Thyroid gland (tissue), 4 donors: ENCODE results near the gene BMP5. TPM values are rescaled to one million over a fixed set of nuclear protein-coding genes. Genes with fewer than 3 reads are reported as not detected.

Source experiments
- DNase-seq, 2 donors: peaks; one replicate each; pipeline ENCODE4 v3.0.0-alpha.2; 2019
- H3K27ac ChIP-seq, 3 donors: fragments of 200-600 bp; sonication (generic); 1 replicate in 2 of 3; 2 replicates in 1 of 3; pipeline ENCODE4 v1.5.1; 2016 to 2019; ENCODE audit warnings: mild to moderate bottlenecking in 1 of 3, moderate library complexity in 1 of 3
- H3K27me3 ChIP-seq: fragments of 200-600 bp; sonication (generic); one replicate; pipeline ENCODE4 v1.5.1; 2019
- H3K36me3 ChIP-seq, 2 donors: fragments of 200-600 bp; sonication (generic); one replicate each; pipeline ENCODE4 v1.5.1; 2016 to 2019
- H3K4me1 ChIP-seq, 2 donors: fragments of 200-600 bp; sonication (generic); one replicate each; pipeline ENCODE4 v1.5.1; 2017 to 2019
- H3K4me3 ChIP-seq, 3 donors: fragments of 200-600 bp; sonication (generic); replicated peaks in 1 of 3; 1 replicate in 2 of 3; 2 replicates in 1 of 3; pipeline ENCODE4 v1.5.1; 2016; ENCODE audit warnings: mild to moderate bottlenecking in 1 of 3
- H3K9me3 ChIP-seq: fragments of 200-600 bp; sonication (generic); one replicate; pipeline ENCODE4 v1.5.1; 2017
- POLR2A ChIP-seq, 2 donors: fragments of 450-650 bp; IDR thresholded peaks; one replicate each; pipeline ENCODE4 v1.6.1; 2017; ENCODE audit warnings: antibody characterized with exemption in 2 of 2, mild to moderate bottlenecking in 2 of 2, moderate library complexity in 1 of 2
- WGBS, 2 donors: methylation state at CpG; one replicate each; pipeline ENCODE4 v1.1.5; 2017; 5-methylcytosine and 5-hydroxymethylcytosine counted together
- intact Hi-C: fragments of 100-400 bp; cut with DNase I; formaldehyde crosslinking; loops from one replicate; pipeline ENCODE4 v1.15.1; 2023
- total RNA-seq, 4 donors: library from RNA; depleted of rRNA; stranded (reverse); fragments of >200 nt; gene quantifications; one replicate each; pipeline ENCODE4 v1.2.3, GENCODE V29; 2016
- TF ChIP-seq, protein P1 (sequence below), 6 experiments: fragments of 200-600 bp in 3 of 6; fragments of 450-650 bp in 3 of 6; sonication (generic) in 3 of 6; IDR thresholded peaks; one replicate each; pipeline ENCODE4 v1.5.1; 2016 to 2019; ENCODE audit warnings: antibody characterized with exemption in 6 of 6, mild to moderate bottlenecking in 2 of 6, inconsistent platforms in 1 of 6, moderate library complexity in 1 of 6

Gene BMP5
- total RNA-seq, 4 donors from 2014 or later: 0.25 to 1.9 (median 0.63) TPM

DNA sequence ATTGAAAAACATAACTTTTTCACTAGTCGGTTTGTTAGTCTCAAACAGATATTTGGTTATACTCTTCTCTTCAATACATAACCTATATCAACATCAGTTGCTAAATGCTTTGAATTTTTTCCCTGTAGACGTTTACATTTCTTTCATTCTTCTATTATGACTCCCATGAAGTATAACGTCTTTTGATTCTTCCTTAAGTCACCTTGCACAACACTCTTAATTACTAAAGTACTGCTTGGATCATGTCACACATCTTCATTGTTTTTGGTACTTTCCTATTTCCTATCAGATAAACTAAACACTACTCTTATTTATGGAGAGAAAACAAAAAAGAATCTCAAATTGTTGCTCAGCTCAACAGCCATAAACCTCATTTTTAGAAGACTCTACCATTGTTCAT is 23.0 kb upstream of the BMP5 start:
- Histone ChIP-seq H3K4me1 (no peaks in the 10 kb centered on the region), H3K4me3 (no peak overlapping the region), H3K27ac (no peak overlapping the region), H3K27me3 (no peaks in the 10 kb centered on the region), H3K9me3 (no peaks in the 10 kb centered on the region), H3K36me3 (no peaks in the 10 kb centered on the region)
- TF ChIP-seq, protein P1, sequence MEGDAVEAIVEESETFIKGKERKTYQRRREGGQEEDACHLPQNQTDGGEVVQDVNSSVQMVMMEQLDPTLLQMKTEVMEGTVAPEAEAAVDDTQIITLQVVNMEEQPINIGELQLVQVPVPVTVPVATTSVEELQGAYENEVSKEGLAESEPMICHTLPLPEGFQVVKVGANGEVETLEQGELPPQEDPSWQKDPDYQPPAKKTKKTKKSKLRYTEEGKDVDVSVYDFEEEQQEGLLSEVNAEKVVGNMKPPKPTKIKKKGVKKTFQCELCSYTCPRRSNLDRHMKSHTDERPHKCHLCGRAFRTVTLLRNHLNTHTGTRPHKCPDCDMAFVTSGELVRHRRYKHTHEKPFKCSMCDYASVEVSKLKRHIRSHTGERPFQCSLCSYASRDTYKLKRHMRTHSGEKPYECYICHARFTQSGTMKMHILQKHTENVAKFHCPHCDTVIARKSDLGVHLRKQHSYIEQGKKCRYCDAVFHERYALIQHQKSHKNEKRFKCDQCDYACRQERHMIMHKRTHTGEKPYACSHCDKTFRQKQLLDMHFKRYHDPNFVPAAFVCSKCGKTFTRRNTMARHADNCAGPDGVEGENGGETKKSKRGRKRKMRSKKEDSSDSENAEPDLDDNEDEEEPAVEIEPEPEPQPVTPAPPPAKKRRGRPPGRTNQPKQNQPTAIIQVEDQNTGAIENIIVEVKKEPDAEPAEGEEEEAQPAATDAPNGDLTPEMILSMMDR (IDR thresholded peaks at IDR 0.05): no peak
- TF ChIP-seq POLR2A (IDR thresholded peaks at IDR 0.05): no peak
- WGBS, 2 donors: 79 to 80% methylated on average over 3 of the region's 3 CpGs
- DNase-seq: no peak
- intact Hi-C loops: no loop called here

DNA sequence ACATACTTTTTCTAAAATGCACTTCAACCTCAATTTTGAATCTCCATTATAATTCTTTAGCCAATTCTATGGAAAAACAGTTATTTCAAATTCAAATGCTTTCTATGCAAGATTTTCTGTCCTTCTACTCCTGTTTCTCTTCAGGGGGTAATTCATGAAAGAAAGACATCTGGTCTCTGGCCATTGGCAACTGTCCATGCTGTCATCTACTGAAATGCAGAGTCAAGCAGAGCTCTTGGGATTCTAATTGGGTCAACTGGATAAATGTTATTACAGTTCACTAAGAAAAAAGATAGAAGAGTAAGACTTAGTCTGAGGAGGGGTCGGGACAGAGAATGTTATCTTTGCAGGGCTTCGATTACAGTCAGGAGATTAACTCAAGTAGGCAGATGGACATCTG is 22.0 kb upstream of the BMP5 start:
- intact Hi-C loops: no loop called here
- Histone ChIP-seq H3K36me3 (no peaks in the 10 kb centered on the region), H3K4me3 (no peak overlapping the region), H3K27me3 (no peaks in the 10 kb centered on the region), H3K4me1 (no peaks in the 10 kb centered on the region), H3K27ac (no peak overlapping the region), H3K9me3 (no peaks in the 10 kb centered on the region)
- no peak for DNase-seq
- 26 to 30% methylated on average over 2 of the region's 2 CpGs for WGBS, 2 donors
- TF ChIP-seq, protein P1 (IDR thresholded peaks at IDR 0.05): no peak
- TF ChIP-seq POLR2A (IDR thresholded peaks at IDR 0.05): no peak

DNA sequence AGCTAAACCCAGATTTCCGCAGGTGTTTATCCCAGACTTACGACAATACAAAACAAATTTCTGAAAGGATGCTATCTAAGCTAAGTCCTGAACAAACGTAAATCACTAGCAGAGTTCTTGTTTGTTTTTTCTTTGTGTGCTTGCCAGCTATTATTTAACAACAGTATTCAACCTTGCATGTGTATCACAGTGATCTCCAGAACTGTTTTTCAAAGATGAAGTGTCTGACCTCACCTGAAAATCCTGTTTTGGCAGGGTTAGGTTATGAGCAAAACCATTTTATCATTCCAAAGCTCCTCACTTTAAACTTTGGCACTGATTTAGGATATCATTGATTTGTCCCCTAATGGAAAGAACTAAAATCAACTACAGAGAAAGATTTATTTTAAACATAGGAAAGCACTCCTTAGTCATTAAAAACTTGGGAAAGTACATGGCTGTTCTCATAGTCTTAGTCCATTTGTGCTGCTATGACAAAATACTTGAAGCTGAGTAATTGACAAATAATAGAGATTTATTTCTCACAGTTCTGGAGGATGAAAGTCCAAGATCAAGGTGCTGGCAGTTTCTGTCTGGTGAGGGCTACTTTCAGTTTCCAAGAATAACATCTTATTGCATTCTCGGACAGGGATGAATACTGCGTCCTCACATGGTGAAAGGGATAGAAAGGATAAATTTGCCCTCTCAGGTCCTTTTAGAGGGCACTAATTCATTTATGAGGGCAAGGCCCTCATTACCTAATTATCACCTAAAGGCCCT is 20.8 kb upstream of the BMP5 start:
- WGBS, 2 donors: 72 to 75% methylated on average over 5 of the region's 5 CpGs
- Histone ChIP-seq H3K4me1 (no peaks in the 10 kb centered on the region), H3K27me3 (no peaks in the 10 kb centered on the region), H3K9me3 (no peaks in the 10 kb centered on the region), H3K4me3 (no peak overlapping the region), H3K36me3 (no peaks in the 10 kb centered on the region), H3K27ac (no peak overlapping the region)
- intact Hi-C loops: no loop called here
- no peak for DNase-seq
- TF ChIP-seq, protein P1 (IDR thresholded peaks at IDR 0.05): no peak
- TF ChIP-seq POLR2A (IDR thresholded peaks at IDR 0.05): no peak

- no peak overlapping the region for H3K4me3 ChIP-seq
- no peak for TF ChIP-seq POLR2A (IDR thresholded peaks at IDR 0.05)
- TF ChIP-seq, protein P1 (IDR thresholded peaks at IDR 0.05): no peak
- intact Hi-C loops: no loop called here
- no peak for DNase-seq
- no peaks in the 10 kb centered on the region for H3K27me3 ChIP-seq
- 79 to 80% methylated on average over 4 of the region's 4 CpGs for WGBS, 2 donors
- no peak overlapping the region for H3K27ac ChIP-seq
- no peaks in the 10 kb centered on the region for H3K36me3 ChIP-seq
- no peaks in the 10 kb centered on the region for H3K9me3 ChIP-seq
- H3K4me1 ChIP-seq: no peaks in the 10 kb centered on the region
Measured at GRCh38 chr6:55892749-55893357, 17.5 kb upstream of the BMP5 start.

GRCh38 chr6:55888917-55889316 is 13.5 kb upstream of the BMP5 start:
- 93 to 94% methylated on average over 6 of the region's 6 CpGs for WGBS, 2 donors
- H3K4me3 ChIP-seq: no peak overlapping the region
- no peaks in the 10 kb centered on the region for H3K27me3 ChIP-seq
- TF ChIP-seq, protein P1 (IDR thresholded peaks at IDR 0.05): no peak
- TF ChIP-seq POLR2A (IDR thresholded peaks at IDR 0.05): no peak
- no peak for DNase-seq
- H3K9me3 ChIP-seq: no peaks in the 10 kb centered on the region
- H3K36me3 ChIP-seq: no peaks in the 10 kb centered on the region
- no peak overlapping the region for H3K27ac ChIP-seq
- intact Hi-C loops: no loop called here
- H3K4me1 ChIP-seq: no peaks in the 10 kb centered on the region
